Neural progenitor cell (in vitro differentiated cells): ENCODE measurements around the gene ROR2.

Experiments
- CTCF ChIP-seq: fragments of 200-600 bp; sonication (generic); IDR thresholded peaks from 2 replicates; pipeline ENCODE4 v1.5.1; 2017; ENCODE audit warnings: antibody characterized with exemption, mild to moderate bottlenecking
- EZH2 ChIP-seq: fragments of 200-600 bp; sonication (generic); IDR thresholded peaks from 2 replicates; pipeline ENCODE4 v1.6.1; 2017; ENCODE audit warnings: antibody characterized with exemption, mild to moderate bottlenecking, moderate library complexity

GRCh38 chr9:91835632-91836031 is 114.4 kb downstream of the ROR2 start:
- TF ChIP-seq CTCF (no peak), EZH2 (no peak)
